ENCODE measurements around the gene SGPP2. TPM values are rescaled to one million over a fixed set of nuclear protein-coding genes. Genes with fewer than 3 reads are reported as not detected.
"Not testable (repeated sequence)": the region's sequence is repeated elsewhere in the genome, so short reads cannot be mapped to it uniquely, and the experiment has no call there.

Gene SGPP2
- total RNA-seq, 1 experiment from 2014 or later, result not detected

GRCh38 chr2:222576171-222577081 is 152.1 kb downstream of the SGPP2 start:
- no peak for DNase-seq (ENCODE audit: low spot score)

- peak; percentile 29 for DNase-seq (ENCODE audit: low spot score)
These were observed 153.0 kb downstream of the SGPP2 start for GRCh38 chr2:222577341-222577740.

GRCh38 chr2:222582928-222583327 is 158.6 kb downstream of the SGPP2 start:
- DNase-seq (ENCODE audit: low spot score), result no peak

- DNase-seq (ENCODE audit: low spot score), result not testable (repeated sequence)
These were observed 160.2 kb downstream of the SGPP2 start for GRCh38 chr2:222584589-222584988.

- DNase-seq (ENCODE audit: low spot score), result no peak
These were observed 167.3 kb downstream of the SGPP2 start for GRCh38 chr2:222591661-222592060.

GRCh38 chr2:222592176-222592575 is 167.8 kb downstream of the SGPP2 start:
- DNase-seq (ENCODE audit: low spot score), result no peak

GRCh38 chr2:222594679-222595078 is 170.3 kb downstream of the SGPP2 start:
- DNase-seq (ENCODE audit: low spot score), result no peak

GRCh38 chr2:222595581-222595980 is 171.2 kb downstream of the SGPP2 start:
- DNase-seq (ENCODE audit: low spot score), result no peak

GRCh38 chr2:222598611-222599010 is 174.3 kb downstream of the SGPP2 start:
- DNase-seq (ENCODE audit: low spot score), result no peak

- no peak for DNase-seq (ENCODE audit: low spot score)
These were observed 179.2 kb downstream of the SGPP2 start for GRCh38 chr2:222603501-222603900.

GRCh38 chr2:222604749-222605515 is 180.6 kb downstream of the SGPP2 start:
- DNase-seq (ENCODE audit: low spot score), result no peak

GRCh38 chr2:222606306-222606705 is 182.0 kb downstream of the SGPP2 start:
- DNase-seq (ENCODE audit: low spot score), result no peak

GRCh38 chr2:222608081-222608480 is 183.7 kb downstream of the SGPP2 start:
- no peak for DNase-seq (ENCODE audit: low spot score)

- no peak for DNase-seq (ENCODE audit: low spot score)
These were observed 185.0 kb downstream of the SGPP2 start for GRCh38 chr2:222609381-222609780.

Other genes starting within 250 kb of the SGPP2 start
- gene PAX3, start 125.5 kb upstream of the SGPP2 start, total RNA-seq (2014; rRNA removed; shearing (Covaris generic)), result 2.3 and 5.5 TPM in 2 replicates
- gene FARSB, start 231.5 kb downstream of the SGPP2 start, total RNA-seq (2014; rRNA removed; shearing (Covaris generic)), result 33.2 and 46.4 TPM in 2 replicates
- gene MOGAT1, start 247.1 kb downstream of the SGPP2 start, total RNA-seq (2014; rRNA removed; shearing (Covaris generic)), result not detected in 2 replicates